Esophagus squamous epithelium (tissue), 5 donors: Measurements from ENCODE around the gene STX8. TPM values are rescaled to one million over a fixed set of nuclear protein-coding genes. Genes with fewer than 3 reads are reported as not detected.

ENCODE experiments used
- DNase-seq: peaks from one replicate; lab custom pipeline; 2025; lab: John Stamatoyannopoulos, UW
- H3K27ac ChIP-seq, 4 donors: fragments of 200-600 bp; sonication (generic); one replicate each; pipeline ENCODE4 v1.5.1; 2016 to 2019; ENCODE audit warnings: mild to moderate bottlenecking in 1 of 4
- H3K27me3 ChIP-seq, 4 donors: fragments of 200-600 bp; sonication (generic); 1 replicate in 3 of 4; 2 replicates in 1 of 4; pipeline versions ENCODE4 v1.5.1 to v1.6.0; 2017 to 2021; ENCODE audit warnings: antibody characterized with exemption in 1 of 4
- H3K36me3 ChIP-seq, 3 donors: fragments of 200-600 bp; sonication (generic); one replicate each; pipeline ENCODE4 v1.5.1; 2016 to 2019
- H3K4me1 ChIP-seq, 3 donors: fragments of 200-600 bp; sonication (generic); one replicate each; pipeline ENCODE4 v1.5.1; 2017 to 2019
- H3K4me3 ChIP-seq, 4 donors: fragments of 200-600 bp; sonication (generic); 1 replicate in 3 of 4; 2 replicates in 1 of 4; pipeline ENCODE4 v1.5.1; 2016 to 2019; ENCODE audit warnings: mild to moderate bottlenecking in 2 of 4, moderate library complexity in 1 of 4
- H3K9me3 ChIP-seq, 3 donors: fragments of 200-600 bp; sonication (generic); one replicate each; pipeline ENCODE4 v1.5.1; 2016 to 2019
- CTCF ChIP-seq, 6 experiments: fragments of 450-650 bp in 4 of 6; fragments of 200-600 bp in 2 of 6; sonication (generic) in 2 of 6; IDR thresholded peaks; one replicate each; pipeline ENCODE4 v1.5.1; 2016 to 2019; ENCODE audit warnings: antibody characterized with exemption in 6 of 6, mild to moderate bottlenecking in 4 of 6, moderate library complexity in 4 of 6
- POLR2A ChIP-seq, 4 donors: fragments of 450-650 bp; IDR thresholded peaks; one replicate each; pipeline ENCODE4 v1.6.1; 2017; ENCODE audit warnings: antibody characterized with exemption in 4 of 4, mild to moderate bottlenecking in 4 of 4, moderate library complexity in 3 of 4
- WGBS, 2 donors: methylation state at CpG; one replicate each; pipeline ENCODE4 v1.1.5; 2018; 5-methylcytosine and 5-hydroxymethylcytosine counted together
- intact Hi-C: fragments of 100-400 bp; cut with DNase I; formaldehyde crosslinking; loops from one replicate; pipeline ENCODE4 v1.15.0; 2022
- total RNA-seq, 4 donors: library from RNA; depleted of rRNA; stranded (reverse); fragments of >200 nt; gene quantifications; one replicate each; pipeline ENCODE4 v1.1.0, GENCODE V29; 2016
- donor health status: DM: yes; HTN: yes; CAD: no.

Gene STX8
- total RNA-seq, 4 donors from 2014 or later: 31.8 to 66.4 (median 46.5) TPM

DNA sequence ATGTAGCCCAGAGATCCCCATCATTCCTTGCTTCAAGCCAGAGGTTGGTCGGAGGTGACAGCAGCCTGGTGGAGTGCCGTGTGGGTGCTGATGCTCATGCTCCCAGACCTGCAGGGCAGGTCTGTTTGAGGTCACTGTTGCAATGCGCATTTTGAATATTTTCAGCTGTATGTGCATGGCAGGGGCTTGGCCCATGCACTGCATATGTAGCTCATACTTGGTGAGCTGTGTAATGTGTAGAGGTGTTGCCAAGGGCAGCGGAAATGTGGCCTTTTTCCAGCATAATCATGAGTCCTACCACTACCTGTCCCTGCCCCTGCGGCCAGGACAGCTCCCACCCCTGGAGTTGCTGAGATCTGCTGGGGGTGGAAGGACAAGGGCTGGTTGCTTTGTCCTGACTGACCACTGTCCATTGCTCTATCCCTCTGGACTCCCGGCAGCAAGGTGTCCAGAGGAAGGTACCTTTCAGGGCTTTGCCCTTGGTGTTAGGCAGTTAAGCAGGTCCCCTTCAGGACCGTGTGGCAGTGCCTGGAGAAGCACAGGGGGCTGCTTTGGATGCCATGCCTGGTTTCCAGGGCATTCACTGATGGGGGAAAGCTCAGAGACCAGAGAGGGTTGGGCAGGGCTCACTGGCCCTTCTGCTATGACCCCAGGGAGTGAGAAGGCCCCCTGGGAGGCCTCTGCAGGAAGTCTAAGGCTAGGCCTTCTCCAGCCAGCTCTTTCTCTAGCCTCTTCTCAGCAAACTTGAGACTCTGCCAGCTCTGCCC, 339.2 kb downstream of the STX8 start:
- Histone ChIP-seq H3K9me3 (no peaks in the 10 kb centered on the region), H3K4me3 (no peak overlapping the region), H3K27me3 (no peaks in the 10 kb centered on the region), H3K4me1 (peaks cover 22 to 57% (median 31%) of the 10 kb centered on the region in 3 donors), H3K36me3 (peaks cover 0 to 16% (median 0%) of the 10 kb centered on the region in 3 donors), H3K27ac (peak overlapping the region in 2 of 4 donors; percentile 25 to 51)
- 62 to 89% methylated on average over 2 to 5 of the region's 7 CpGs for WGBS, 2 donors
- DNase-seq: no peak
- intact Hi-C loops: no loop called here
- TF ChIP-seq CTCF (IDR thresholded peaks at IDR 0.05) (no peak), POLR2A (IDR thresholded peaks at IDR 0.05) (no peak)

DNA sequence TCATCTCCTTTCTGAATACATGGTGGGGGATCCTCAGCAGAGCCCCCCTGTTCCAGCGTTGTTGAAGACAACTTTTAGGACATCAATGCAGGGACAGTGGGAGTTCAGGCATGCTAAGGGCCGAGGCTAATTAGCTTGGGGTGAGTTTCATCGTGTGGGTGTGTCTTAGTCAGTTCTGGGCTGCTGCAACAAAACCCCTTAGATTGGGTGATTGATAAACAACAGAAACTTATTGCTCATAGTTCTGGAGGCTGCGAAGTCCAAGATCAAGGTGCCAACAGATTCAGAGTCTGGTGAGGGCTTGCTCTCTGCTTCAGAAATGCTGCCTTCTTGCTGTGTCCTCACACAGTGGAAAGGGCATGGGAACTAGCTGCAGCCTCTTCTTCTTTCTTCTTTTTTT, 340.3 kb downstream of the STX8 start:
- Histone ChIP-seq H3K36me3 (peaks cover 0 to 16% (median 0%) of the 10 kb centered on the region in 3 donors), H3K4me1 (peaks cover 14 to 55% (median 20%) of the 10 kb centered on the region in 3 donors), H3K27me3 (no peaks in the 10 kb centered on the region), H3K4me3 (no peak overlapping the region), H3K9me3 (no peaks in the 10 kb centered on the region), H3K27ac (no peak overlapping the region)
- TF ChIP-seq CTCF (IDR thresholded peaks at IDR 0.05): no peak
- no peak for TF ChIP-seq POLR2A (IDR thresholded peaks at IDR 0.05)
- 51 to 59% methylated on average over 3 to 4 of the region's 4 CpGs for WGBS, 2 donors
- intact Hi-C loops: no loop called here
- no peak for DNase-seq

GRCh38 chr17:9234389-9234945, 341.2 kb downstream of the STX8 start:
- TF ChIP-seq POLR2A (IDR thresholded peaks at IDR 0.05) (no peak), CTCF (IDR thresholded peaks at IDR 0.05) (no peak)
- Histone ChIP-seq H3K4me1 (peaks cover 9 to 57% (median 16%) of the 10 kb centered on the region in 3 donors), H3K27ac (no peak overlapping the region), H3K36me3 (peaks cover 0 to 16% (median 0%) of the 10 kb centered on the region in 3 donors), H3K9me3 (no peaks in the 10 kb centered on the region), H3K4me3 (no peak overlapping the region), H3K27me3 (no peaks in the 10 kb centered on the region)
- intact Hi-C loops: no loop called here
- no peak for DNase-seq
- 78 to 93% methylated on average over 3 to 5 of the region's 8 CpGs for WGBS, 2 donors

DNA sequence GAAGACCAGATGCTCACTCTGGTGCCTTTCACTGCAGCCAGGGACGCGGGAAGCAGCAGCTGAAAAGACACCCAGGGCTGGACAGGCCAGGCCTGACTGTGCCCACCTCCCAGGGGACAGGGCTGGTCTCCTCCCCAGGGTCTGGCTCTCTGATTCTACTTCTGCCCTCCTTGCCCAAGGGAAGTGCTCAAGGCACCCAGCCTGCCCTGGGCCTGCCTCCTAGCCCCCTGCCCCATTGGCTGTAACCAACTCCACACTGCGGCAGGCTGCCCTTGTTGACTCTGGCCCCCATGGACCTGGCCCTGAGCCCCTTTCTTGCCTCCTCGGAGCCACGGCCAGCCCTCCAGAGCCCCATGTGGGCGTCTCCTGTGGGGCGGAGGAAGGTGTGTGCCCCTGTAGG, 341.9 kb downstream of the STX8 start:
- H3K36me3 ChIP-seq: peaks cover 0 to 16% (median 0%) of the 10 kb centered on the region in 3 donors
- no peaks in the 10 kb centered on the region for H3K27me3 ChIP-seq
- 80 to 82% methylated on average over 1 to 5 of the region's 7 CpGs for WGBS, 2 donors
- peaks cover 2 to 57% (median 9%) of the 10 kb centered on the region in 3 donors for H3K4me1 ChIP-seq
- H3K27ac ChIP-seq: peak overlapping the region in 2 of 4 donors; percentile 1 to 50
- DNase-seq: no peak
- no peaks in the 10 kb centered on the region for H3K9me3 ChIP-seq
- no peak overlapping the region for H3K4me3 ChIP-seq
- intact Hi-C loops: no loop called here
- TF ChIP-seq POLR2A (IDR thresholded peaks at IDR 0.05) (no peak), CTCF (IDR thresholded peaks at IDR 0.05) (no peak)

- Histone ChIP-seq H3K9me3 (no peaks in the 10 kb centered on the region), H3K4me3 (no peak overlapping the region), H3K27ac (peak overlapping the region in 3 of 4 donors; percentile 1 to 50 (median 50)), H3K36me3 (peaks cover 0 to 15% (median 0%) of the 10 kb centered on the region in 3 donors), H3K4me1 (peaks cover 2 to 57% (median 7%) of the 10 kb centered on the region in 3 donors), H3K27me3 (no peaks in the 10 kb centered on the region)
- DNase-seq: no peak
- intact Hi-C loops: no loop called here
- no peak for TF ChIP-seq CTCF (IDR thresholded peaks at IDR 0.05)
- TF ChIP-seq POLR2A (IDR thresholded peaks at IDR 0.05): no peak
- 67 to 83% methylated on average over 1 to 2 of the region's 9 CpGs for WGBS, 2 donors
Measured at GRCh38 chr17:9233271-9233599, 342.4 kb downstream of the STX8 start.
